HG03064 (cell line): Measurements from ENCODE around the gene HPRT1.
A peak's percentile ranks its signal among the peaks of the same experiment; 100 is the strongest.
"Not testable (repeated sequence)": the region's sequence is repeated elsewhere in the genome, so short reads cannot be mapped to it uniquely, and the experiment has no call there.

Source experiments
- ATAC-seq: cut with Tn5 transposase; IDR thresholded peaks from one replicate; pipeline ENCODE4 v1.9.1; 2021; ENCODE audit warnings: low read depth; ENCODE audit not compliant: unreplicated experiment

The HPRT1 gene

DNA sequence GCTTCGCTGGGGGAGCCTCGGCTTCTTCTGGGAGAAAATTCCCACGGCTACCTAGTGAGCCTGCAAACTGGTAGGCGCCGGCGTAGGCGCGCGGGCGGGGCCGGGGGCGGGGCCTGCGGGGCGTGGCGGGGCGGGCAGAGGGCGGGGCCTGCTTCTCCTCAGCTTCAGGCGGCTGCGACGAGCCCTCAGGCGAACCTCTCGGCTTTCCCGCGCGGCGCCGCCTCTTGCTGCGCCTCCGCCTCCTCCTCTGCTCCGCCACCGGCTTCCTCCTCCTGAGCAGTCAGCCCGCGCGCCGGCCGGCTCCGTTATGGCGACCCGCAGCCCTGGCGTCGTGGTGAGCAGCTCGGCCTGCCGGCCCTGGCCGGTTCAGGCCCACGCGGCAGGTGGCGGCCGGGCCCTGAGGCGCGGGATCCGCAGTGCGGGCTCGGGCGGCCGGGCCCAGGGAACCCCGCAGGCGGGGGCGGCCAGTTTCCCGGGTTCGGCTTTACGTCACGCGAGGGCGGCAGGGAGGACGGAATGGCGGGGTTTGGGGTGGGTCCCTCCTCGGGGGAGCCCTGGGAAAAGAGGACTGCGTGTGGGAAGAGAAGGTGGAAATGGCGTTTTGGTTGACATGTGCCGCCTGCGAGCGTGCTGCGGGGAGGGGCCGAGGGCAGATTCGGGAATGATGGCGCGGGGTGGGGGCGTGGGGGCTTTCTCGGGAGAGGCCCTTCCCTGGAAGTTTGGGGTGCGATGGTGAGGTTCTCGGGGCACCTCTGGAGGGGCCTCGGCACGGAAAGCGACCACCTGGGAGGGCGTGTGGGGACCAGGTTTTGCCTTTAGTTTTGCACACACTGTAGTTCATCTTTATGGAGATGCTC is at the start of gene HPRT1:
Gene HPRT1, plus strand, starts transcription at position 161 of the 857 bp plus-strand sequence. Its CDS starts 147 bp downstream, at position 308.
- peak; percentile 81 for ATAC-seq

DNA sequence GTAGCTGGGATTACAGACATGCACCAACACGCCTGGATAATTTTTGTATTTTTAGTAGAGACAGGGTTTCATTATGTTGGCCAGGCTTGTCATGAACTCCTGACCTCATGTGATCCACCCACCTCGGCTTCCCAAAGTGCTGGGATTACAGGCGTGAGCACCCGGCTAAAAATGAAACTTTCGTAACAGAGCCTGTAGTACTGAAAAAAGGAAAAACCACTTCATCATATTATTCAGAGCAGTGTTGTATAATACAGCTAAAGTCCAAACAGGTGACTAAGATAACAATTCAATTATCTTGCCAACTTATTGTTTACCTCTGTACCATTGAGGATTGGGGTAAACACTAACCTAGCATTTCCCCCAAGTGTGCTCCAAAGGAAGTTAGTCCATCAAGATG is 43.9 kb upstream of the HPRT1 start:
- ATAC-seq = no peak

- no peak for ATAC-seq
These were observed 41.5 kb upstream of the HPRT1 start for GRCh38 chrX:134418317-134419113.

DNA sequence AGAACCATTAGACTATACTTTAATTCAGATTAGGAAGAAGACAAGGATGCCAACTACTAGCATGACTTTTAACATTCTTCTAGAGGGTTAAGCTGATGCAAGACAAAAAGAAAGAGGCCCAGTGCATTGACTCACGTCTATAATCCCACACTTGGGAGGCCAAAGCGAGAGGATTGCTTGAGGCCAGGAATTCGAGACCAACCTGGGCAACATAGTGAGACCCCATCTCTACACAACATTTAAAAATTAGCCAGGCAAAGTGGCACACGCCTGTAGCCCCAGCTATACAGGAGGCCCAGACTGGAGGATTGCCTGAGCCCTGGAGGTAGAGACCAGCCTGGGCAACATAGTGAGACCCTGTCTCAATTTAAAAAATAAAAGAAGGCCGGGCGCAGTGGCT is 40.2 kb upstream of the HPRT1 start:
- ATAC-seq = no peak

GRCh38 chrX:134423606-134424005 is 36.4 kb upstream of the HPRT1 start:
- no peak for ATAC-seq

DNA sequence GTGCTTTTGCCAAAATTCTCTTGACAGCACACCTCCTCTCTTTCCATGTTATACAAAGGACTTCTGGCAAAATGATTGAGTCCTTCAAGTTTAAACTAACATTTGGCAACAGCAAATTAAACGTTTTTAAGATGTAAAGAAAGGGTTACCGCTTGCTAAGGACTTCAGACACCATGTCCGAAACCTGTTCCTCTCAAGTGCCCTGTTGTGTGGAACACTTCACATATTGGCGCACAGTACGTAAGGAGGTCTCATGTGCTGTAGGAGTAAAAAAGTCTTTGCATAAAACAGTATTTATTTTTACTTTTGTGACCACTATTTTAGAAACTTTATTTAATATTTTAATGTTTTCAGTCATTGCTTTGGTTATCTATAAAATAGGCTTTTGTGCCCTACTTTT is 33.7 kb upstream of the HPRT1 start:
- no peak for ATAC-seq

- ATAC-seq = no peak
These were observed 28.1 kb upstream of the HPRT1 start for GRCh38 chrX:134431894-134432293.

GRCh38 chrX:134435894-134436293 is 24.1 kb upstream of the HPRT1 start:
- ATAC-seq = no peak

DNA sequence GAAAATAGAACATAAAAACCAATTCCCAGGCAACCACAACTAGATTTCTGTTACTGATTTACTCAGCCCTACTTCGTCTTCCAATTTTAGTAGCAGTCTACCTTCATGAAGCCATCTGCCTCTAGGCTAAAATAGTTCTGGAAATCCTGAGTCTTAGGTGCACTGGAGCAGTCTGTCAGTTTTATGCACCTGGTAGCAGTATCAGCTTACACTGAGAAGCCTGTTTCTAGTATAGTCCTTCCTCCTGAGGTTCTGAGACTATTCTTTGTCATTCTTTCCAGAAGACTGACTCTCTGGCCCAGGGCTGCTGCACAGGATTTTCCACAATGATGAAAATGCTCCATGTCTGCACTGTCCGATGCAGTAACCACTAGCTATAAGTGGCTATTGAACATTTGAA is 16.9 kb upstream of the HPRT1 start:
- no peak for ATAC-seq

GRCh38 chrX:134443461-134443860 is 16.5 kb upstream of the HPRT1 start:
- ATAC-seq = no peak

- ATAC-seq = no peak
These were observed 15.3 kb upstream of the HPRT1 start for GRCh38 chrX:134444681-134445080.

DNA sequence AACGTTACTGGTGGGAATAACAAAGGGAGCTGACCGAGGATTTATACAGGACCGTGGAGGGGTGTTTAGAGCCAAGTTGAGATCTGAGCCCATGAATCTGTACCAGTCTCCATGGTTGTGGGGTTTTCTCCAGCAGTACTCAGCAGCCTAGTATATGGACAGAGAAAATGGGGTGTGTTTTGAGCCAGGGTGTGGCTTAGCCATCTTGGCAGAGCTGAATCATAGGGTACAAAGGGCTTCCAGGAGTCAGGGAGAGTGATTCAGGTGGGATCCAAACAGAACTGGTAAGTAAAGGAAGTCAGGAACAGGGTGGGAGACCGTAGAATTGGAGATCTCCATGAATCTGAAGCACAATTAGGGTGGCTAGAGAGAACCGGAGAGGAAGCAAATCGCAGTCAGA is 7.4 kb upstream of the HPRT1 start:
- ATAC-seq = no peak

DNA sequence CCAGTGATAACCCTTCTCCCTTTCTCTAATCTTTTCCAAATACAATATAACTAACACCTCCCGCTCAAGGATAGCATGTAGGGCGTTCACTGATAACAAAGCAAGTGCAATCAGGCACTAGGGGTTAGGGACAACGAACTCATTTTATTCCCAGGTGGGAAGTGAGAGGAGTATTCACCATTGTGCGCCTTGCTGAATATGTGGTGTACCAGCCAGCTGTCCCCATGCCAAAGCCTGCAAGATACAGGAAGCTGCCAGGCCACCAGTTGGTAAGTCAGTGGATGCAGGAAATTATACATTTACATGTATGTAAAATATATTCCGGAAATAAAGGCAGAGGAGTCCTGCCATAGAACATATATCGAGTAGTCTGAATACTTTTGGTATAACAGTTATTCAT is 6.3 kb upstream of the HPRT1 start:
- no peak for ATAC-seq

DNA sequence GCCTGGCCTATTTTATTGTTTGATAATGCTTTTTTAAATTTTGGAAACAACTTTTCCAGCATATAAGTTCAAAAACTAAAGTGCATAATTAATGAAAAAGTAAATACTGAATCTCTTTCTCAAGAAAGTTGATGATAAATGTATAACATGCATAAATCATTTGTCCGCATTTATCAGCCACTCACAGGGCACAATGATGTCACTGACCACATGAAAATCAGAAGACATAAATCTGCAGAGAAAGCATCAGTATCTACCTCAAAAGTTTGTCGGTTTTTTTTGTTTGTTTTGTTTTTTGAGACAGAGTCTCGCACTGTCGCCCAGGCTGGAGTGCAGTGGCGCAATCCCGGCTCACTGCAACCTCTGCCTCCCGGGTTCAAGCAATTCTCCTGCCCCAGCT is 5.5 kb upstream of the HPRT1 start:
- no peak for ATAC-seq

DNA sequence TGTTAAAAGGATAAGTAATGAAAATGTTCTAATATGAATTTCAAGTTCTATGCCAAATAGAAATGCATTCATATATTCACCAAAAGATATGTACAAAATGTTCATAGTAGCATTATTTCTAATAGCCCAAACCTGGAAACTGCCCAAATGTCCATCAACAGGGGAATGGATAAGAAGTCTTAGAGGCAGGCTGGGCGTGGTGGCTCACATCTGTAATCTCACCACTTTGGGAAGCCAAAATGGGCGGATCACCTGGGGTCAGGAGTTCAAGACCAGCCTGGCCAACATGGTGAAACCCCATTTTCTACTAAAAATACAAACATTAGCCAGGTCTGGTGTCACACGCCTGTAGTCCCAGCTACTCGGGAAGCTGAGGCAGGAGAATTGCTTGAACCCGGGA is 2.3 kb upstream of the HPRT1 start:
- ATAC-seq = no peak

DNA sequence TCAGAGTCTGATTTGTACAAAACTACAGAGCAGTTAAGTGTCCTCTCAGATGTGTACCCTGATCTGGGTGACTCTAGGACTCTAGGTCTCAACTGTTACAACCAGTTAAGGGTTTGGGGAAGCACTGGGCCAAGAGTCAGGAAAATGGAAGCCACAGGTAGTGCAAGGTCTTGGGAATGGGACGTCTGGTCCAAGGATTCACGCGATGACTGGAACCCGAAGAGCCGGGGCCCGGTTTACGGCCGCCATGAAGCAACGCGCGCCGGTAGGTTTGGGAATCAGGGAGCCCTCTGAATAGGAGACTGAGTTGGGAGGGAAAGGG is 321 bp upstream of the HPRT1 start:
- ATAC-seq = peak; percentile 15

GRCh38 chrX:134460862-134461220 is 876 bp downstream of the HPRT1 start:
- peak; percentile 10 for ATAC-seq

GRCh38 chrX:134461437-134461836 is 1.5 kb downstream of the HPRT1 start:
- ATAC-seq = no peak

GRCh38 chrX:134462927-134463326 is 3.0 kb downstream of the HPRT1 start:
- no peak for ATAC-seq

DNA sequence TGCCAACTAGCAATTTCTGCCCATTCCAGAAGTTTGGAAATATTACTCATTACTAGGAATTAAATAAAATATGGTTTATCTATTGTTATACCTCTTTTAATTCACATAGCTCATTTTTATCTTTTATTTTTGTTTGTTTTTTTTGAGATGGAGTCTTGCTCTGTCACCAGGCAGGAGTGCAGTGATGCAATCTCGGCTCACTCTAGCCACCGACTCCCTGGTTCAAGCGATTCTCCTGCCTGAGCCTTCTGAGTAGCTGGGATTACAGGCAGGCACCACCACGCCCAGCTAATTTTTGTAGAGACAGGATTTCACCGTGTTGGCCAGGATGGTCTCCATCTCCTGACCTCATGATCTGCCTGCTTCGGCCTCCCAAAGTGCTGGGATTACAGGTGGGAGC is 4.5 kb downstream of the HPRT1 start:
- not testable (repeated sequence) for ATAC-seq

DNA sequence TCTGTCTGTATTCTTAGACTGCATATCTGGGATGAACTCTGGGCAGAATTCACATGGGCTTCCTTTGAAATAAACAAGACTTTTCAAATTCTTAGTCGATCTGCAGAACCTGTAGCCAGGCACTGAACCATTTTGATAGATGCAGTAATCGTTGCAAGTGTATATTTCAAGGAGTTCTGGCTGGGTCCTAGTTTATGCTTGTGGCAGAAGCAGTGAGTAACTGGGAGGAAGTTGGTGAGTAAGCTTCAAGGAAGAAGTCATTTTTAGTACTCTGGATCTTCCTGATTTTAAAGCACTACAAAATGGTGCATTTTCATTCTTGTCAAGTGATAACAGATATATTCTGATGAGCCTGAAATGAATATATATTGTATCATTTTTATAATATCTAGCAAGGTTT is 9.5 kb downstream of the HPRT1 start:
- ATAC-seq = no peak

- ATAC-seq = no peak
These were observed 10.0 kb downstream of the HPRT1 start for GRCh38 chrX:134470013-134470412.
